PFSK-1 (cell line): ENCODE measurements around the gene MAP2K5.

Source experiments
- FOXP2 ChIP-seq: optimal IDR thresholded peaks from 2 replicates; pipeline ENCODE3; 2011; ENCODE audit warnings: borderline replicate concordance, control low read depth, inconsistent platforms; ENCODE audit not compliant: insufficient read depth; ENCODE audit errors: extremely low read length, extremely low read depth
- REST ChIP-seq, 2 experiments: IDR thresholded peaks; 2 replicates each; pipeline versions ENCODE4 v1.6.1 to v1.8.0; 2011 to 2012; ENCODE audit warnings: low read depth in 2 of 2, low read length in 2 of 2, control low read depth in 1 of 2, inconsistent platforms in 1 of 2, mild to moderate bottlenecking in 1 of 2, moderate library complexity in 1 of 2; ENCODE audit not compliant: insufficient read depth in 1 of 2

- TF ChIP-seq FOXP2 (no peak), REST (IDR thresholded peaks at IDR 0.05; ENCODE audit: insufficient read depth in 1 of 2, low read depth in 2 of 2, low read length in 2 of 2) (no peak)
Observed at GRCh38 chr15:67828969-67829646, 286.6 kb downstream of the MAP2K5 start.
